Measurements from ENCODE around the gene PCDHGC4. TPM values are rescaled to one million over a fixed set of nuclear protein-coding genes. Genes with fewer than 3 reads are reported as not detected.

PCDHGC4 gene
- total RNA-seq, 1 experiment from 2014 or later, result 4.3 TPM

DNA sequence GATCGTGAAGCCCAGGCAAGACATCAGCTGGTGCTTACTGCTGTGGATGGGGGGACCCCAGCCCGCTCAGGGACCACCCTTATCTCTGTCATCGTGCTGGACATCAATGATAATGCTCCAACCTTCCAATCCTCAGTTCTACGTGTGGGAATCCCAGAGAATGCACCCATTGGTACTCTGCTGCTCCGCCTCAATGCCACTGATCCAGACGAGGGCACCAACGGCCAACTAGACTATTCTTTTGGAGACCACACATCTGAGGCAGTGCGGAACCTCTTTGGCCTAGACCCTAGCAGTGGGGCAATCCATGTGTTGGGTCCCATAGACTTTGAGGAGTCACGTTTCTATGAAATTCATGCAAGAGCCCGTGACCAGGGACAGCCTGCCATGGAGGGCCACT, 5.0 kb downstream of the PCDHGC4 start:
- Histone ChIP-seq H2BK20ac (ENCODE audit: low read depth, low read length, poor library complexity, severe bottlenecking) (no peak overlapping the region), H3K14ac (ENCODE audit: insufficient read depth, low read length) (no peak overlapping the region), H3K27ac (ENCODE audit: insufficient read length, low read depth, low read length) (no peak overlapping the region), H3K18ac (ENCODE audit: insufficient read length, low read depth, low read length) (no peak overlapping the region), H3K9me3 (ENCODE audit: control insufficient read depth, low read depth, low read length) (no peaks in the 10 kb centered on the region), H4K5ac (ENCODE audit: insufficient read length, low read depth, low read length) (no peak overlapping the region), H2AK5ac (ENCODE audit: insufficient read length, low read length) (no peak overlapping the region), H2AFZ (ENCODE audit: low read length) (no peak overlapping the region), H2BK12ac (ENCODE audit: insufficient read length, low read depth, low read length) (no peak overlapping the region), H4K91ac (ENCODE audit: insufficient read length, low read depth, low read length) (no peak overlapping the region), H3K56ac (ENCODE audit: insufficient read length, low read depth, low read length) (no peak overlapping the region), H3K79me1 (ENCODE audit: insufficient read depth, low read depth, low read length, poor library complexity, severe bottlenecking) (no peaks in the 10 kb centered on the region), H3K79me2 (ENCODE audit: insufficient read depth, low read length) (no peaks in the 10 kb centered on the region; the same call in 1 of the 2 replicates), H3K23me2 (ENCODE audit: insufficient read length, low read depth, low read length, poor library complexity, severe bottlenecking) (peaks cover 20% of the 10 kb centered on the region), H3K4ac (ENCODE audit: low read depth, low read length) (no peak overlapping the region), H3K4me1 (ENCODE audit: insufficient read depth, low read length) (peaks cover 8% of the 10 kb centered on the region), H4K8ac (replicated peaks; ENCODE audit: insufficient read length, low read depth, low read length) (no peak overlapping the region), H2BK5ac (ENCODE audit: insufficient read length, low read length) (no peak overlapping the region), H4K20me1 (ENCODE audit: control insufficient read depth, insufficient read depth, insufficient read length) (no peaks in the 10 kb centered on the region), H2BK120ac (ENCODE audit: low read depth, low read length, poor library complexity, severe bottlenecking) (no peak overlapping the region), H3K23ac (ENCODE audit: insufficient read length, low read depth, low read length) (no peak overlapping the region), H3K4me2 (ENCODE audit: insufficient read depth, insufficient read length, low read length) (no peak overlapping the region), H3T11ph (ENCODE audit: low read length) (no peak overlapping the region), H3K27me3 (ENCODE audit: insufficient read depth, low read length) (peaks cover 12% of the 10 kb centered on the region; the same call in 1 of the 2 replicates), H3K9ac (ENCODE audit: extremely low read depth, insufficient read length, low read length) (no peak overlapping the region), H2BK15ac (ENCODE audit: low read depth, low read length) (no peak overlapping the region)
- H3K4me1 Mint-ChIP-seq, result peaks cover 29 to 33% of the 10 kb centered on the region in 2 experiments
- no peak for DNase-seq
- no peaks in the 10 kb centered on the region for H3K9me3 Mint-ChIP-seq
- H3K36me3 Mint-ChIP-seq (ENCODE audit: insufficient read depth in 1 of 3, low read depth in 3 of 3), result peaks cover 16 to 22% (median 16%) of the 10 kb centered on the region in 3 experiments; a peak in 6 of 7 replicates
- H3K27me3 Mint-ChIP-seq (ENCODE audit: low read depth), result peaks cover 23% of the 10 kb centered on the region
- no CpG with 5 or more reads among the region's 10 CpGs for WGBS (ENCODE audit: extremely low coverage, insufficient read length, low lambda C conversion rate)
- H3K27ac Mint-ChIP-seq, result no peak overlapping the region; a peak in 1 of 7 replicates
- no peak overlapping the region for H3K4me3 Mint-ChIP-seq
- TF ChIP-seq, protein P1, sequence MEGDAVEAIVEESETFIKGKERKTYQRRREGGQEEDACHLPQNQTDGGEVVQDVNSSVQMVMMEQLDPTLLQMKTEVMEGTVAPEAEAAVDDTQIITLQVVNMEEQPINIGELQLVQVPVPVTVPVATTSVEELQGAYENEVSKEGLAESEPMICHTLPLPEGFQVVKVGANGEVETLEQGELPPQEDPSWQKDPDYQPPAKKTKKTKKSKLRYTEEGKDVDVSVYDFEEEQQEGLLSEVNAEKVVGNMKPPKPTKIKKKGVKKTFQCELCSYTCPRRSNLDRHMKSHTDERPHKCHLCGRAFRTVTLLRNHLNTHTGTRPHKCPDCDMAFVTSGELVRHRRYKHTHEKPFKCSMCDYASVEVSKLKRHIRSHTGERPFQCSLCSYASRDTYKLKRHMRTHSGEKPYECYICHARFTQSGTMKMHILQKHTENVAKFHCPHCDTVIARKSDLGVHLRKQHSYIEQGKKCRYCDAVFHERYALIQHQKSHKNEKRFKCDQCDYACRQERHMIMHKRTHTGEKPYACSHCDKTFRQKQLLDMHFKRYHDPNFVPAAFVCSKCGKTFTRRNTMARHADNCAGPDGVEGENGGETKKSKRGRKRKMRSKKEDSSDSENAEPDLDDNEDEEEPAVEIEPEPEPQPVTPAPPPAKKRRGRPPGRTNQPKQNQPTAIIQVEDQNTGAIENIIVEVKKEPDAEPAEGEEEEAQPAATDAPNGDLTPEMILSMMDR (conservative IDR thresholded peaks at IDR 0.05), result no peak
